Mesothelial cell of epicardium (in vitro differentiated cells): Measurements from ENCODE around the gene RDH14. TPM values are rescaled to one million over a fixed set of nuclear protein-coding genes. Genes with fewer than 3 reads are reported as not detected.

ENCODE experiments used
- DNase-seq, 2 experiments: peaks; one replicate each; pipeline ENCODE4 v3.0.0; 2021; ENCODE audit warnings: low spot score in 2 of 2; ENCODE audit not compliant: unreplicated experiment in 2 of 2
- H3K27ac Mint-ChIP-seq: 2 replicates; pipeline ENCODE4 v1.8.0; 2021; ENCODE audit warnings: mixed read lengths
- H3K27me3 Mint-ChIP-seq: 2 replicates; pipeline ENCODE4 v1.8.0; 2021; ENCODE audit warnings: low read depth, mixed read lengths
- H3K36me3 Mint-ChIP-seq: 2 replicates; pipeline ENCODE4 v1.8.0; 2021; ENCODE audit warnings: mixed read lengths
- H3K4me1 Mint-ChIP-seq: 2 replicates; pipeline ENCODE4 v1.8.0; 2021; ENCODE audit warnings: mixed read lengths
- H3K4me3 Mint-ChIP-seq: 2 replicates; pipeline ENCODE4 v1.8.0; 2021; ENCODE audit warnings: mild to moderate bottlenecking, moderate library complexity, mixed read lengths
- H3K9me3 Mint-ChIP-seq: 2 replicates; pipeline ENCODE4 v1.8.0; 2021; ENCODE audit warnings: mixed read lengths
- total RNA-seq: library from RNA; stranded (reverse); gene quantifications from 3 replicates; pipeline ENCODE4 v1.2.1, GENCODE V29; 2021
- TF ChIP-seq, protein P1 (sequence below): fragments of 200-600 bp; sonication (generic); IDR thresholded peaks from one replicate; pipeline ENCODE4 v1.5.0; 2021; ENCODE audit warnings: antibody characterized with exemption; ENCODE audit not compliant: unreplicated experiment

The RDH14 gene
- total RNA-seq, 1 donor from 2014 or later: 22.3 TPM

DNA sequence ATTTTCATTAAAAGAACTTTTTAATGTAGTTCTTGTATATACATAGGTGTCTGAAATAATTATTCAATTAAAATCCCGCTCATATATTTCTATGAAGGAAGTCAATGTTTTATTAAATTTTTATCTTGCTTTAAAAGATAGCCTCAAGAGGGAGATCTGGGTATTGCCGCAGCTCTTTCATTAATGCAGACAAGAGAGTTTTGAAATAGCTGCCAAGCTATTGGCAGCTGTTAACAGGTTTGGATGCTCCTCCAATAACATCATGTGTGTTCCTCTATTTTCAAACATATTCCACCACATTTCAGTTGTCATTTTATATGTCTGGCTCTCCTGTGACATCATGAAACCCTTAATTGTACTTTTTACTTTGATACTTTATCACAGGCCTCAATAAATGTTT is 41.8 kb upstream of the RDH14 start:
- no peak for DNase-seq
- TF ChIP-seq, protein P1, sequence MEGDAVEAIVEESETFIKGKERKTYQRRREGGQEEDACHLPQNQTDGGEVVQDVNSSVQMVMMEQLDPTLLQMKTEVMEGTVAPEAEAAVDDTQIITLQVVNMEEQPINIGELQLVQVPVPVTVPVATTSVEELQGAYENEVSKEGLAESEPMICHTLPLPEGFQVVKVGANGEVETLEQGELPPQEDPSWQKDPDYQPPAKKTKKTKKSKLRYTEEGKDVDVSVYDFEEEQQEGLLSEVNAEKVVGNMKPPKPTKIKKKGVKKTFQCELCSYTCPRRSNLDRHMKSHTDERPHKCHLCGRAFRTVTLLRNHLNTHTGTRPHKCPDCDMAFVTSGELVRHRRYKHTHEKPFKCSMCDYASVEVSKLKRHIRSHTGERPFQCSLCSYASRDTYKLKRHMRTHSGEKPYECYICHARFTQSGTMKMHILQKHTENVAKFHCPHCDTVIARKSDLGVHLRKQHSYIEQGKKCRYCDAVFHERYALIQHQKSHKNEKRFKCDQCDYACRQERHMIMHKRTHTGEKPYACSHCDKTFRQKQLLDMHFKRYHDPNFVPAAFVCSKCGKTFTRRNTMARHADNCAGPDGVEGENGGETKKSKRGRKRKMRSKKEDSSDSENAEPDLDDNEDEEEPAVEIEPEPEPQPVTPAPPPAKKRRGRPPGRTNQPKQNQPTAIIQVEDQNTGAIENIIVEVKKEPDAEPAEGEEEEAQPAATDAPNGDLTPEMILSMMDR: no peak
- Mint-ChIP-seq H3K36me3 (no peaks in the 10 kb centered on the region), H3K27me3 (peaks cover 5% of the 10 kb centered on the region), H3K4me3 (no peak overlapping the region), H3K9me3 (no peaks in the 10 kb centered on the region), H3K27ac (no peak overlapping the region), H3K4me1 (peaks cover 14% of the 10 kb centered on the region)

DNA sequence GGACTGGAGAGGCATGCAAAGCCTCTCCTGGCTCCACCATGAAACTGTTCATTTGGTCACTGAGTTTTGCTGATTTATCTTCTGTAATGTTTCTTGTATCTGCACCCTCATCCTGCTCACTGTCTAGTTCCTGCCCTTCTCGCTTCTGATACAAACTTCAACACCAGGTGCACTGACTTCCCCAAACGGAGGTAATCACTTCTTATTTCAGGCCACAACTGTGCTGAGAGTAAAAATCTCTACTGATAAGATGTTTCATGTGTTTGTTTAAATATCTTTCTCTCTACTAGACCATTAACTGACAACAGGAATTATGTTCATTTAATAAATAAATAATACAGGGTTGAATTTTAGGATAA is 39.8 kb upstream of the RDH14 start:
- Mint-ChIP-seq H3K36me3 (no peaks in the 10 kb centered on the region), H3K4me3 (no peak overlapping the region), H3K4me1 (peaks cover 10% of the 10 kb centered on the region), H3K27me3 (no peaks in the 10 kb centered on the region), H3K9me3 (no peaks in the 10 kb centered on the region), H3K27ac (no peak overlapping the region)
- no peak for DNase-seq
- TF ChIP-seq, protein P1: no peak

DNA sequence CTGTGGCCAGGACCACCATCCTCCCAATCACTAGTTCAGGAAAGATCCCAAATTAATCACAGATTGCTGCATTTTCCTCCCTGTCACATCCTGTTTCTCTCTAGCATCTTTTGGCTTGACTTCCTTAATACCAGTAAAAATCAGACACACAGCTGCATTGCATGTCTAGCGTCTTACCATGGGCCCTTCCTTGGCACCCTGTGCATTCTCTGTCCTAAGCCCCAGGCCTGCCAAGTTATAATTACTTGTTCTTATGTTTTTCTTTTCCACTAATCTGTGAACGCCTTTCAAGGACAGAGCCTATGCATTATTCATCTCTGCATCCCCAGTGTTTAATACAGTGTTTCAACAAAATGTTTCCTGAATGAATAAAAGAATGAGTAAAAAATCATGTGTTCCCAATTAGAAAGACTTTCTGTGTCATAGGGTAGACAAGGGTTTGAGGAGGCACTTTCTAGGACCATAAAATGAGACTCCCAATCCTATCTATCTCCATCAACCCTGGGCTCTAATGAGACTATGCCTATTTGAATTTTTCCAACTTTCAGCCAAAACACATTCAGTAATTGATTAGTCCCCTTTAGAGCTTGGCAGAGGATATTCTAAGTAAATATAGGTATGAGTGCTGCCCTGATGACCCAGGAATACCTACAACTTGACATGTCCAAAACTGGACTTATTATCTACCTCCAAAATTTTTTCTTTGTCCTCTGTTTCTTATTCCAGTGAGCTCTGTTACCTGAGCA is 39.2 kb upstream of the RDH14 start:
- TF ChIP-seq, protein P1: no peak
- Mint-ChIP-seq H3K27ac (no peak overlapping the region), H3K36me3 (no peaks in the 10 kb centered on the region)

DNA sequence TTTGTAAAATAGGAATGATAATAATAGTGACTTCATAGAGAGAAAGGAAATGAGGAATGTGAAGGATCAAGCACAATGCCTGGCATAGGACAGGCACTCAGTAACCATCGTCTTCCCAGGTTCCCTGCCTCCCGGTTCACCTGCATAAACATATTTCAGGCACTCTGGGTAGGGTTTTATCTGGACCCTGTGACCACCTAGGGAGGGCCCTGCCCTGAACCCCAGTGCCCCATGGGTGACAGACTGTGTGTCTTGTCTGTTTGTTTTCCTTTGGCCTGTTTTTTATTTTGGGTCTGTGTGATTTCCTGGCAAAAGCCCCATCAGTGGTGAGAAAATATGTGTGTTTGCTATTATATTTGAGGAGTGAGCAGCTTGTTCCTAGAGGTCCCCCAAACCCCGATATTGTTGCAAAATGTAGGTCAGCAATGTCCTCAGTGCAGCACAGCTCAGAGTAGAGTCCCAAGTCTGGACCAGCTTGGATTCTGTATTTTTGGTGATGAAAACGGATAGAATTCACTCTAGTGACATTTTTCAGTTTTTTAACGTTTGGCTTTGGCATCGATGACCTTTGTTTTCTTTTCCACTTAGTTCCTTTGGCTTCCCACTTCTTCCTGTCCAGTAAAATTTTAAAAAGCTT is 38.5 kb upstream of the RDH14 start:
- Mint-ChIP-seq H3K27me3 (no peaks in the 10 kb centered on the region), H3K27ac (no peak overlapping the region), H3K9me3 (no peaks in the 10 kb centered on the region), H3K4me3 (no peak overlapping the region), H3K4me1 (peaks cover 3% of the 10 kb centered on the region), H3K36me3 (no peaks in the 10 kb centered on the region)
- TF ChIP-seq, protein P1: no peak
- no peak for DNase-seq

More for the DNA sequence above, 39.2 kb upstream of the RDH14 start:
- Mint-ChIP-seq H3K27me3 (no peaks in the 10 kb centered on the region), H3K4me3 (no peak overlapping the region), H3K4me1 (peaks cover 10% of the 10 kb centered on the region), H3K9me3 (no peaks in the 10 kb centered on the region)
- no peak for DNase-seq

DNA sequence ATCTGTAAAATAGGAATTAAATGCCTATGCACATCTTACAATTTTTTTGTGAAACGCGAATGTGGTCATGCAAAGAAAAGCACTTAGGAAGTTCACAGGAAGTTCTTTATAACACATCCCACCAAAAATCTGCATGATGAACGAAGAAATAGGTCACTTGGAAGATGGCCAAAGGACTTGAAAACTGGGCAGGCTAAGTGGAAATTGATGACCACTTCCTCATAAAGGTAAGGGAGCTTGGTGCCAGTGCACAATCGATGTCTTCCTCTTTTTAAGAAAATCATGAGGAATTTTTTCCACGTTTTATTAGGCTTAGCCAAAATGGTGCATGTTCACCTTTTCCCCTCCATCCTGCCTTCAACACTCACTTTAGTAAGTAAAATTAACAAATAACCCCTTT is 37.2 kb upstream of the RDH14 start:
- no peaks in the 10 kb centered on the region for H3K36me3 Mint-ChIP-seq

More for the DNA sequence above, 37.2 kb upstream of the RDH14 start:
- no peaks in the 10 kb centered on the region for H3K9me3 Mint-ChIP-seq
- H3K4me1 Mint-ChIP-seq: no peaks in the 10 kb centered on the region
- TF ChIP-seq, protein P1: no peak
- no peak overlapping the region for H3K4me3 Mint-ChIP-seq
- no peaks in the 10 kb centered on the region for H3K27me3 Mint-ChIP-seq
- H3K27ac Mint-ChIP-seq: no peak overlapping the region
- DNase-seq: no peak
